GM12878 (cell line): ENCODE measurements around the gene TSC22D1. TPM values are rescaled to one million over a fixed set of nuclear protein-coding genes. Genes with fewer than 3 reads are reported as not detected.

Experiments
- ASH2L ChIP-seq: fragments of 300-600, 200-600 bp; sonication (generic); IDR thresholded peaks from 2 replicates; pipeline ENCODE4 v1.6.1; 2017; ENCODE audit warnings: low read depth, mild to moderate bottlenecking, borderline replicate concordance
- BCL11A ChIP-seq: IDR thresholded peaks from 2 replicates; pipeline ENCODE4 v1.6.1; 2011; ENCODE audit warnings: low read depth, low read length
- BHLHE40 ChIP-seq, 2 experiments: fragments of 450-650 bp in 1 of 2; IDR thresholded peaks; 2 replicates each; pipeline ENCODE4 v1.6.1; 2011 to 2017; ENCODE audit warnings: low read depth in 2 of 2, borderline replicate concordance in 1 of 2, improper control_type of control experiment in 1 of 2, low read length in 1 of 2, mild to moderate bottlenecking in 1 of 2
- BRCA1 ChIP-seq: IDR thresholded peaks from 2 replicates; pipeline ENCODE4 v1.6.1; 2011; ENCODE audit warnings: low read depth, low read length, improper control_type of control experiment
- CBFB ChIP-seq: IDR thresholded peaks from 2 replicates; pipeline ENCODE4 v1.6.1; 2016; ENCODE audit warnings: antibody characterized with exemption, low read depth
- CTCF ChIP-seq, 3 experiments: IDR thresholded peaks in 2 of 3; conservative IDR thresholded peaks in 1 of 3; 2 replicates each; pipeline ENCODE4 v1.5.1; 2011; ENCODE audit warnings: low read depth in 3 of 3, low read length in 3 of 3, mild to moderate bottlenecking in 3 of 3, control low read depth in 2 of 3, moderate library complexity in 2 of 3, inconsistent platforms in 1 of 3, mixed read lengths in 1 of 3; ENCODE audit not compliant: control insufficient read depth in 2 of 3, insufficient read depth in 1 of 3; ENCODE audit errors: extremely low read depth in 1 of 3
- FOXM1 ChIP-seq: IDR thresholded peaks from 2 replicates; pipeline ENCODE4 v1.6.1; 2012; ENCODE audit warnings: low read depth, mild to moderate bottlenecking, inconsistent platforms, low read length, moderate library complexity
- HDAC2 ChIP-seq: fragments of 200-600 bp; sonication (generic); IDR thresholded peaks from 2 replicates; pipeline ENCODE4 v1.6.1; 2017
- MAX ChIP-seq: IDR thresholded peaks from 2 replicates; pipeline ENCODE4 v1.6.1; 2012; ENCODE audit warnings: low read depth, low read length, improper control_type of control experiment
- NR2F1 ChIP-seq: fragments of 450-650 bp; conservative IDR thresholded peaks from 2 replicates; pipeline ENCODE4 v1.6.1; 2017; ENCODE audit warnings: mild to moderate bottlenecking
- NRF1 ChIP-seq: conservative IDR thresholded peaks from 2 replicates; pipeline ENCODE4 v1.6.1; 2011; ENCODE audit warnings: mild to moderate bottlenecking, low read depth, low read length, improper control_type of control experiment
- POLR2A ChIP-seq: IDR thresholded peaks from 2 replicates; pipeline ENCODE4 v1.6.1; 2011; ENCODE audit warnings: low read depth, mild to moderate bottlenecking, low read length
- RB1 ChIP-seq: fragments of 450-650 bp; formaldehyde crosslinking; IDR thresholded peaks from 2 replicates; pipeline ENCODE4 v1.6.1; 2017; ENCODE audit warnings: mild to moderate bottlenecking, borderline replicate concordance
- RBBP5 ChIP-seq: fragments of 200-600 bp; sonication (generic); conservative IDR thresholded peaks from 2 replicates; pipeline ENCODE4 v1.6.1; 2016
- SIN3A ChIP-seq: IDR thresholded peaks from 2 replicates; pipeline ENCODE4 v1.6.1; 2012; ENCODE audit warnings: low read depth, low read length, improper control_type of control experiment
- SMAD5 ChIP-seq: IDR thresholded peaks from 2 replicates; pipeline ENCODE4 v1.6.1; 2016; ENCODE audit warnings: antibody characterized with exemption, low read depth
- ZBTB33 ChIP-seq: fragments of 450-650 bp; IDR thresholded peaks from 2 replicates; pipeline ENCODE4 v1.6.1; 2017; ENCODE audit warnings: mild to moderate bottlenecking
- ZNF207 ChIP-seq: fragments of 450-650 bp; IDR thresholded peaks from 2 replicates; pipeline ENCODE4 v1.6.1; 2014; ENCODE audit warnings: antibody characterized with exemption, mild to moderate bottlenecking, borderline replicate concordance
- ZNF687 ChIP-seq: fragments of 450-650 bp; IDR thresholded peaks from 2 replicates; pipeline ENCODE4 v1.6.1; 2017; ENCODE audit warnings: mild to moderate bottlenecking, moderate library complexity
- polyA plus RNA-seq, 11 experiments: library from polyadenylated mRNA; depleted of rRNA in 4 of 11; unstranded in 6 of 11; stranded (reverse) in 5 of 11; fragments of >200 nt; fragmentation: Nextera tagmentation in 4 of 11; fragmentation: Illumina TruSeq in 1 of 11; extraction: Ambion mirVana in 4 of 11; extraction: Trizol in 1 of 11; gene quantifications; 1 replicate in 1 of 11; 2 replicates in 10 of 11; pipeline versions ENCODE4 v1.2.1 to v1.2.3, GENCODE V29; 2011 to 2016; ENCODE audit warnings: inconsistent platforms in 2 of 11, missing spikeins in 2 of 11, low read depth in 1 of 11
- total RNA-seq, 4 experiments: library from RNA; depleted of rRNA in 3 of 4; stranded (reverse); fragments of >200 nt in 3 of 4; fragmentation: Illumina TruSeq in 1 of 4; extraction: Trizol in 1 of 4; gene quantifications; 2 replicates each; pipeline versions ENCODE4 v1.2.1 to v1.2.3, GENCODE V29; 2013 to 2021
- TF ChIP-seq, protein P1 (sequence below): fragments of 450-650 bp; IDR thresholded peaks from 2 replicates; pipeline ENCODE4 v1.6.1; 2017; ENCODE audit warnings: mild to moderate bottlenecking, low read depth, inconsistent platforms; ENCODE audit not compliant: poor library complexity, severe bottlenecking

TSC22D1 gene
- total and polyA plus RNA-seq, 10 of the 15 experiments (the other 5 are each of a cell fraction or from before 2014, with no cell fraction given), result 0.37 to 15.7 (median 7.5) TPM

GRCh38 chr13:44577236-44578066 is 1.3 kb upstream of the TSC22D1 start (continued):
- TF ChIP-seq ZBTB33, result no peak
- TF ChIP-seq NR2F1, result peak; percentile 26; the same call in 1 of the 2 replicates
- TF ChIP-seq CTCF (IDR thresholded peaks at IDR 0.05 in 2 of 3, conservative IDR thresholded peaks at IDR 0.05 in 1 of 3; ENCODE audit: control insufficient read depth in 2 of 3, extremely low read depth in 1 of 3, insufficient read depth in 1 of 3, low read depth in 3 of 3, low read length in 3 of 3), result no peak
- TF ChIP-seq RB1, result peak; percentile 60; the same call in 1 of the 2 replicates
- TF ChIP-seq ASH2L, result 0 out of 2 replicates have a peak, but pooled peaks have one; percentile 58
- no peak for TF ChIP-seq ZNF687
- TF ChIP-seq FOXM1, result no peak
- TF ChIP-seq, protein P1, sequence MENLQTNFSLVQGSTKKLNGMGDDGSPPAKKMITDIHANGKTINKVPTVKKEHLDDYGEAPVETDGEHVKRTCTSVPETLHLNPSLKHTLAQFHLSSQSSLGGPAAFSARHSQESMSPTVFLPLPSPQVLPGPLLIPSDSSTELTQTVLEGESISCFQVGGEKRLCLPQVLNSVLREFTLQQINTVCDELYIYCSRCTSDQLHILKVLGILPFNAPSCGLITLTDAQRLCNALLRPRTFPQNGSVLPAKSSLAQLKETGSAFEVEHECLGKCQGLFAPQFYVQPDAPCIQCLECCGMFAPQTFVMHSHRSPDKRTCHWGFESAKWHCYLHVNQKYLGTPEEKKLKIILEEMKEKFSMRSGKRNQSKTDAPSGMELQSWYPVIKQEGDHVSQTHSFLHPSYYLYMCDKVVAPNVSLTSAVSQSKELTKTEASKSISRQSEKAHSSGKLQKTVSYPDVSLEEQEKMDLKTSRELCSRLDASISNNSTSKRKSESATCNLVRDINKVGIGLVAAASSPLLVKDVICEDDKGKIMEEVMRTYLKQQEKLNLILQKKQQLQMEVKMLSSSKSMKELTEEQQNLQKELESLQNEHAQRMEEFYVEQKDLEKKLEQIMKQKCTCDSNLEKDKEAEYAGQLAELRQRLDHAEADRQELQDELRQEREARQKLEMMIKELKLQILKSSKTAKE, result no peak
- peak; percentile 61; the same call in 1 of the 2 replicates for TF ChIP-seq CBFB
- no peak for TF ChIP-seq BRCA1
- no peak for TF ChIP-seq SIN3A
- TF ChIP-seq MAX, result no peak
- TF ChIP-seq SMAD5, result peak; percentile 31; the same call in 1 of the 2 replicates
- TF ChIP-seq RBBP5, result no peak
- peak; percentile 66 for TF ChIP-seq POLR2A
- peak; percentile 95 to 96 for TF ChIP-seq BHLHE40 (IDR thresholded peaks at IDR 0.05; ENCODE audit: borderline replicate concordance in 1 of 2, low read depth in 2 of 2, low read length in 1 of 2)
- TF ChIP-seq NRF1, result peak; percentile 34; the same call in 1 of the 2 replicates
- TF ChIP-seq ZNF207, result 0 out of 2 replicates have a peak, but pooled peaks have one; percentile 58
- TF ChIP-seq HDAC2, result no peak
- peak; percentile 62 for TF ChIP-seq BCL11A
